ENCODE data around the gene LYPD6B. TPM values are rescaled to one million over a fixed set of nuclear protein-coding genes. Genes with fewer than 3 reads are reported as not detected.

Gene LYPD6B
- total and polyA plus RNA-seq, 2 experiments from 2014 or later: 1.7 to 3.6 TPM

DNA sequence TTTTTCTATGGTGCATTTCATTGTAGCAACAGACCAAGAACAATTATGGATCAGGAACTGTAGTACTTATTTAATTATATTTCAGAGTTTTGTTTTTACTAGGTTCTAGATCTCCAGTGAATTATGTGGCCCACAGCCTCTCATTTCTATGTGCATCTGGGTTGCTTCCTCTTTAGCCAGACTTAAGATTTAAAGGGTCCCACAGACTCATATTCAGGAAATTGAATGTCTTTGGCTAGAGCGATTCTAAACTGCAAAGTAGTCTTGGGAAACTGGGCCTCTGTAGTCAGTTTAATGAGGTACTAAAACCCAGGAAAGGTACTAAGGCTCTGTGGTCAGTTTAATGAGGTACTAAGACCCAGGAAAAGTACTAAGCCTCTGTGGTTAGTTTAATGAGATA, 94.4 kb downstream of the LYPD6B start:
- Histone ChIP-seq H3K4me2 (no peak overlapping the region), H3F3A (replicated peaks; ENCODE audit: low read depth) (no peaks in the 10 kb centered on the region), H3K27ac (ENCODE audit: low read depth) (no peak overlapping the region), H3K27me3 (ENCODE audit: insufficient read depth) (no peaks in the 10 kb centered on the region), H2AFZ (no peak overlapping the region), H3K4me1 (ENCODE audit: insufficient read depth) (0 out of 2 replicates have a peak, but pooled peaks cover 3% of the 10 kb centered on the region), H3K36me3 (ENCODE audit: insufficient read depth) (no peaks in the 10 kb centered on the region), H3K9me2 (ENCODE audit: insufficient read depth) (no peaks in the 10 kb centered on the region), H3K79me2 (replicated peaks; ENCODE audit: insufficient read depth) (no peaks in the 10 kb centered on the region), H3K4me3 (no peak overlapping the region), H4K20me1 (replicated peaks; ENCODE audit: insufficient read depth) (no peaks in the 10 kb centered on the region)
- H3K9me3 Mint-ChIP-seq: no peaks in the 10 kb centered on the region
- DNase-seq (ENCODE audit: low spot score) (no peak), ATAC-seq (no peak)
- H3K4me3 Mint-ChIP-seq: no peak overlapping the region
- TF ChIP-seq ZNF114 (CRISPR knock-in tag; IDR thresholded peaks at IDR 0.05) (no peak), ZNF331 (CRISPR knock-in tag; IDR thresholded peaks at IDR 0.05; ENCODE audit: low read depth) (no peak), STAT1 (IDR thresholded peaks at IDR 0.05; ENCODE audit: unreplicated experiment) (no peak), POLR2AphosphoS5 (IDR thresholded peaks at IDR 0.05; ENCODE audit: low read depth) (no peak), EZH2 (IDR thresholded peaks at IDR 0.05; ENCODE audit: low read depth, unreplicated experiment) (no peak), EZH2phosphoT487 (IDR thresholded peaks at IDR 0.05; ENCODE audit: unreplicated experiment) (no peak), CREB1 (CRISPR knock-in tag; IDR thresholded peaks at IDR 0.05; ENCODE audit: low read depth) (no peak), JUNB (IDR thresholded peaks at IDR 0.05; ENCODE audit: unreplicated experiment) (no peak), NANOG (IDR thresholded peaks at IDR 0.05; ENCODE audit: borderline replicate concordance) (no peak)
- TF ChIP-seq, protein P1, sequence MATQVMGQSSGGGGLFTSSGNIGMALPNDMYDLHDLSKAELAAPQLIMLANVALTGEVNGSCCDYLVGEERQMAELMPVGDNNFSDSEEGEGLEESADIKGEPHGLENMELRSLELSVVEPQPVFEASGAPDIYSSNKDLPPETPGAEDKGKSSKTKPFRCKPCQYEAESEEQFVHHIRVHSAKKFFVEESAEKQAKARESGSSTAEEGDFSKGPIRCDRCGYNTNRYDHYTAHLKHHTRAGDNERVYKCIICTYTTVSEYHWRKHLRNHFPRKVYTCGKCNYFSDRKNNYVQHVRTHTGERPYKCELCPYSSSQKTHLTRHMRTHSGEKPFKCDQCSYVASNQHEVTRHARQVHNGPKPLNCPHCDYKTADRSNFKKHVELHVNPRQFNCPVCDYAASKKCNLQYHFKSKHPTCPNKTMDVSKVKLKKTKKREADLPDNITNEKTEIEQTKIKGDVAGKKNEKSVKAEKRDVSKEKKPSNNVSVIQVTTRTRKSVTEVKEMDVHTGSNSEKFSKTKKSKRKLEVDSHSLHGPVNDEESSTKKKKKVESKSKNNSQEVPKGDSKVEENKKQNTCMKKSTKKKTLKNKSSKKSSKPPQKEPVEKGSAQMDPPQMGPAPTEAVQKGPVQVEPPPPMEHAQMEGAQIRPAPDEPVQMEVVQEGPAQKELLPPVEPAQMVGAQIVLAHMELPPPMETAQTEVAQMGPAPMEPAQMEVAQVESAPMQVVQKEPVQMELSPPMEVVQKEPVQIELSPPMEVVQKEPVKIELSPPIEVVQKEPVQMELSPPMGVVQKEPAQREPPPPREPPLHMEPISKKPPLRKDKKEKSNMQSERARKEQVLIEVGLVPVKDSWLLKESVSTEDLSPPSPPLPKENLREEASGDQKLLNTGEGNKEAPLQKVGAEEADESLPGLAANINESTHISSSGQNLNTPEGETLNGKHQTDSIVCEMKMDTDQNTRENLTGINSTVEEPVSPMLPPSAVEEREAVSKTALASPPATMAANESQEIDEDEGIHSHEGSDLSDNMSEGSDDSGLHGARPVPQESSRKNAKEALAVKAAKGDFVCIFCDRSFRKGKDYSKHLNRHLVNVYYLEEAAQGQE (IDR thresholded peaks at IDR 0.05; ENCODE audit: unreplicated experiment): no peak
- TF ChIP-seq, protein P2, sequence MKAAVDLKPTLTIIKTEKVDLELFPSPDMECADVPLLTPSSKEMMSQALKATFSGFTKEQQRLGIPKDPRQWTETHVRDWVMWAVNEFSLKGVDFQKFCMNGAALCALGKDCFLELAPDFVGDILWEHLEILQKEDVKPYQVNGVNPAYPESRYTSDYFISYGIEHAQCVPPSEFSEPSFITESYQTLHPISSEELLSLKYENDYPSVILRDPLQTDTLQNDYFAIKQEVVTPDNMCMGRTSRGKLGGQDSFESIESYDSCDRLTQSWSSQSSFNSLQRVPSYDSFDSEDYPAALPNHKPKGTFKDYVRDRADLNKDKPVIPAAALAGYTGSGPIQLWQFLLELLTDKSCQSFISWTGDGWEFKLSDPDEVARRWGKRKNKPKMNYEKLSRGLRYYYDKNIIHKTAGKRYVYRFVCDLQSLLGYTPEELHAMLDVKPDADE (IDR thresholded peaks at IDR 0.05): no peak
- TF ChIP-seq, protein P3, sequence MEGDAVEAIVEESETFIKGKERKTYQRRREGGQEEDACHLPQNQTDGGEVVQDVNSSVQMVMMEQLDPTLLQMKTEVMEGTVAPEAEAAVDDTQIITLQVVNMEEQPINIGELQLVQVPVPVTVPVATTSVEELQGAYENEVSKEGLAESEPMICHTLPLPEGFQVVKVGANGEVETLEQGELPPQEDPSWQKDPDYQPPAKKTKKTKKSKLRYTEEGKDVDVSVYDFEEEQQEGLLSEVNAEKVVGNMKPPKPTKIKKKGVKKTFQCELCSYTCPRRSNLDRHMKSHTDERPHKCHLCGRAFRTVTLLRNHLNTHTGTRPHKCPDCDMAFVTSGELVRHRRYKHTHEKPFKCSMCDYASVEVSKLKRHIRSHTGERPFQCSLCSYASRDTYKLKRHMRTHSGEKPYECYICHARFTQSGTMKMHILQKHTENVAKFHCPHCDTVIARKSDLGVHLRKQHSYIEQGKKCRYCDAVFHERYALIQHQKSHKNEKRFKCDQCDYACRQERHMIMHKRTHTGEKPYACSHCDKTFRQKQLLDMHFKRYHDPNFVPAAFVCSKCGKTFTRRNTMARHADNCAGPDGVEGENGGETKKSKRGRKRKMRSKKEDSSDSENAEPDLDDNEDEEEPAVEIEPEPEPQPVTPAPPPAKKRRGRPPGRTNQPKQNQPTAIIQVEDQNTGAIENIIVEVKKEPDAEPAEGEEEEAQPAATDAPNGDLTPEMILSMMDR (conservative IDR thresholded peaks at IDR 0.05; ENCODE audit: low read depth in 2 of 2): no peak
- TF ChIP-seq, protein P4, sequence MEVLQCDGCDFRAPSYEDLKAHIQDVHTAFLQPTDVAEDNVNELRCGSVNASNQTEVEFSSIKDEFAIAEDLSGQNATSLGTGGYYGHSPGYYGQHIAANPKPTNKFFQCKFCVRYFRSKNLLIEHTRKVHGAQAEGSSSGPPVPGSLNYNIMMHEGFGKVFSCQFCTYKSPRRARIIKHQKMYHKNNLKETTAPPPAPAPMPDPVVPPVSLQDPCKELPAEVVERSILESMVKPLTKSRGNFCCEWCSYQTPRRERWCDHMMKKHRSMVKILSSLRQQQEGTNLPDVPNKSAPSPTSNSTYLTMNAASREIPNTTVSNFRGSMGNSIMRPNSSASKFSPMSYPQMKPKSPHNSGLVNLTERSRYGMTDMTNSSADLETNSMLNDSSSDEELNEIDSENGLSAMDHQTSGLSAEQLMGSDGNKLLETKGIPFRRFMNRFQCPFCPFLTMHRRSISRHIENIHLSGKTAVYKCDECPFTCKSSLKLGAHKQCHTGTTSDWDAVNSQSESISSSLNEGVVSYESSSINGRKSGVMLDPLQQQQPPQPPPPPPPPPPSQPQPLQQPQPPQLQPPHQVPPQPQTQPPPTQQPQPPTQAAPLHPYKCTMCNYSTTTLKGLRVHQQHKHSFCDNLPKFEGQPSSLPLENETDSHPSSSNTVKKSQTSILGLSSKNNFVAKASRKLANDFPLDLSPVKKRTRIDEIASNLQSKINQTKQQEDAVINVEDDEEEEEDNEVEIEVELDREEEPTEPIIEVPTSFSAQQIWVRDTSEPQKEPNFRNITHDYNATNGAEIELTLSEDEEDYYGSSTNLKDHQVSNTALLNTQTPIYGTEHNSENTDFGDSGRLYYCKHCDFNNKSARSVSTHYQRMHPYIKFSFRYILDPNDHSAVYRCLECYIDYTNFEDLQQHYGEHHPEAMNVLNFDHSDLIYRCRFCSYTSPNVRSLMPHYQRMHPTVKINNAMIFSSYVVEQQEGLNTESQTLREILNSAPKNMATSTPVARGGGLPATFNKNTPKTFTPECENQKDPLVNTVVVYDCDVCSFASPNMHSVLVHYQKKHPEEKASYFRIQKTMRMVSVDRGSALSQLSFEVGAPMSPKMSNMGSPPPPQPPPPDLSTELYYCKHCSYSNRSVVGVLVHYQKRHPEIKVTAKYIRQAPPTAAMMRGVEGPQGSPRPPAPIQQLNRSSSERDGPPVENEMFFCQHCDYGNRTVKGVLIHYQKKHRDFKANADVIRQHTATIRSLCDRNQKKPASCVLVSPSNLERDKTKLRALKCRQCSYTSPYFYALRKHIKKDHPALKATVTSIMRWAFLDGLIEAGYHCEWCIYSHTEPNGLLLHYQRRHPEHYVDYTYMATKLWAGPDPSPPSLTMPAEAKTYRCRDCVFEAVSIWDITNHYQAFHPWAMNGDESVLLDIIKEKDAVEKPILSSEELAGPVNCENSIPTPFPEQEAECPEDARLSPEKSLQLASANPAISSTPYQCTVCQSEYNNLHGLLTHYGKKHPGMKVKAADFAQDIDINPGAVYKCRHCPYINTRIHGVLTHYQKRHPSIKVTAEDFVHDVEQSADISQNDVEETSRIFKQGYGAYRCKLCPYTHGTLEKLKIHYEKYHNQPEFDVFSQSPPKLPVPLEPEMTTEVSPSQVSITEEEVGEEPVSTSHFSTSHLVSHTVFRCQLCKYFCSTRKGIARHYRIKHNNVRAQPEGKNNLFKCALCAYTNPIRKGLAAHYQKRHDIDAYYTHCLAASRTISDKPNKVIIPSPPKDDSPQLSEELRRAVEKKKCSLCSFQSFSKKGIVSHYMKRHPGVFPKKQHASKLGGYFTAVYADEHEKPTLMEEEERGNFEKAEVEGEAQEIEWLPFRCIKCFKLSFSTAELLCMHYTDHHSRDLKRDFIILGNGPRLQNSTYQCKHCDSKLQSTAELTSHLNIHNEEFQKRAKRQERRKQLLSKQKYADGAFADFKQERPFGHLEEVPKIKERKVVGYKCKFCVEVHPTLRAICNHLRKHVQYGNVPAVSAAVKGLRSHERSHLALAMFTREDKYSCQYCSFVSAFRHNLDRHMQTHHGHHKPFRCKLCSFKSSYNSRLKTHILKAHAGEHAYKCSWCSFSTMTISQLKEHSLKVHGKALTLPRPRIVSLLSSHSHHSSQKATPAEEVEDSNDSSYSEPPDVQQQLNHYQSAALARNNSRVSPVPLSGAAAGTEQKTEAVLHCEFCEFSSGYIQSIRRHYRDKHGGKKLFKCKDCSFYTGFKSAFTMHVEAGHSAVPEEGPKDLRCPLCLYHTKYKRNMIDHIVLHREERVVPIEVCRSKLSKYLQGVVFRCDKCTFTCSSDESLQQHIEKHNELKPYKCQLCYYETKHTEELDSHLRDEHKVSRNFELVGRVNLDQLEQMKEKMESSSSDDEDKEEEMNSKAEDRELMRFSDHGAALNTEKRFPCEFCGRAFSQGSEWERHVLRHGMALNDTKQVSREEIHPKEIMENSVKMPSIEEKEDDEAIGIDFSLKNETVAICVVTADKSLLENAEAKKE (CRISPR knock-in tag; IDR thresholded peaks at IDR 0.05): no peak
- H3K36me3 Mint-ChIP-seq (ENCODE audit: low read depth): no peaks in the 10 kb centered on the region
- no peak overlapping the region for H3K27ac Mint-ChIP-seq
- peaks cover 7% of the 10 kb centered on the region for H3K4me1 Mint-ChIP-seq
- H3K27me3 Mint-ChIP-seq (ENCODE audit: insufficient read depth, low read depth, poor library complexity): no peaks in the 10 kb centered on the region
